Amygdala (tissue), 56 donors: ENCODE measurements around the gene L3MBTL1.
A peak's percentile ranks its signal among the peaks of the same experiment; 100 is the strongest.
"Not testable (repeated sequence)": the region's sequence is repeated elsewhere in the genome, so short reads cannot be mapped to it uniquely, and the experiment has no call there.

ENCODE experiments used
- DNase-seq, 56 donors: peaks; one replicate each; lab custom pipeline; 2025; lab: John Stamatoyannopoulos, UW

L3MBTL1 gene

DNA sequence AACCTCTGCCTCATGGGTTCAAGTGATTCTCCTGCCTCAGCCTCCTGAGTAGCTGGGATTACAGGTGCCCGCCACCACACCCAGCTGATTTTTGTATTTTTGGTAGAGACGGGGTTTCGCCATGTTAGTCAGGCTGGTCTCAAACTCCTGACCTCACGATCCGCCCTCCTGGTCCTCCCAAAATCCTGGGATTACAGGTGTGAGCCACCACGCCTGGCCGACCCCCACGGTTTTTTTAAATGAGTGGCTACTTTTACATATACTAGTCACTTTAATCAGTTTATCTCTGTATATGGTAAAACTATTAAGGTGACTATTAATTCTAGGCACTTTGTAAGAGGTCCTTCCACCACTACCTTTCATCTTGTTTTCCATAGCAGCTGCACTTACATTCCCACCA, 5.5 kb upstream of the L3MBTL1 start:
- DNase-seq, result not testable (repeated sequence)

DNA sequence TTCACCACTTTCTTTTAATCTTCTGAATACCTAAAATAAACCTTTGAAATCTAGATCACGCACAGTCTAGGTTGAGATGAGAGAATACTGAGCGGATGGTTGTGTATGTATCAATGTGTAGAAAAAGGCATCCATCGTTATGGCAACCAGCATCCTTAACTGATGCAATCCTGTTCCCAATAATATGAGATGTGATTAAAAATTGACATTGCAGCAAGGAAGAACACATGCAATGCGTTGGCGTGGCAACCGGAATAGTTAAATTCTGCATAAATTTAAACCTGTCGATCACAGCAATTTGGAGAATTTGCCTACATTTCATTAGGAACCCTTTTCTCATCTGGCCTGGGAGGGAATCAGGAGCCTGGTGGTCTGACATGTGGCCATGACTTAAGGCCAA, 1.3 kb upstream of the L3MBTL1 start:
- peak in 3 of 56 donors; percentile 1 to 19 (median 9) for DNase-seq

DNA sequence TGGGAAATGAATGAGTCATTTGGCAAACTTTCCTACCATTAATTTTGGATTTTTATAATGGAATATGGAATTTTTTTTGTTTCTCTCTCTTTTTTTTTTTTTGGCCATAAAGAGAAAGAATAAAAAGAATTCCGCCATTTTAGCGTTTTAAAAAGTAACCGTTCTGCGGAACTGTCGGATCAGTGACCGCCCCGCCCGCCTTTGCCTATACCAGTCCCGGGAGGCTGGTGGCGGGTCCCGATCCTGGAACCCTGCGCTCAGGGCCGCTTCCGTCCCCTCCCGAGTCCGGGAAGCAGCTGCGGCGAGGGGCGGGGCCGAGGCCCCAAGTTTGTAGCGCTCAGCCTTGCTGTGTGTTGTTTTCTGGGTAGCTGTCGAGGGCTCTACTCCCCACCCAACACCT, 609 bp downstream of the L3MBTL1 start:
- peak in 1 of 56 donors; percentile 5 for DNase-seq

DNA sequence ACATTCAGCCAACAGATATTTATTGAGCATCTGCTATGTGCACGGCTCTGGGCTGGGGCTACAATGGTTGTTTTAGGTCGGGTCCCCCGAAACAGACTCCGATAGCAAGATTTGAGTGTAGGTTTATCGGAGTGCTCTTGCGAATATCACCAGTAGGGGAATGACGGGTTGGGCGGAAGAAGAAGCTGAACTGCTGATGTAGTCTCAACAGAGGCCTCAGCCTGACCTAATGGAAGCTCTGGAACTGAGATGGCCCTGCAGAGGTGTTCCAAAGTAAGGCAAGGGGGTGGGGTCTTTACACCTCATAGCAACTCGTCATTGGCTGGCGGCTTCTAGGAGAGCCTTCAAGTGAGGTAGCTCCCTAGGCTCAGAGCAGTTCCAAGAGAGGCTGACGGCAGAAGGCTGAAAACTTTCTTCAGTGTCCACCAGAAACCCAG, 1.1 kb downstream of the L3MBTL1 start:
- no peak for DNase-seq

DNA sequence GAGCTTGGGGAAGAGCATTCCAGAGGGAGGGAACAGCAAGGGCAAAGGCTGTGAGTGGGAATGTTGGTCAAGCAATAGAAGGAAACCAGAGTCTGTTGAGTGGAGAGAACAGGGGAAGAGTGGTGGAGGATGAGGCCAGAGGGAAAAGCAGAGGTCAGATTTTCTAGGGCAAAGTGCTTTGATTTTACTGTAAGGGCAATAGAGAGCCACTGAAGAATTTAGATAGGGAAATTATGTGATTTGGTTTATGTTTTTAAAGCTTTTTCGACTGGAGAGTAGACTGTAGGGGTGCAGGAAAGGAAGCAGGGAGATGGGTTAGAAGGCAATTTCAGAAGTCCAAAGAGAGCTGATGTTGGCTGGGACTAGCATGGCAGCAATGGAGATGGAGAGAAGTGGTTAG, 4.4 kb downstream of the L3MBTL1 start:
- DNase-seq, result no peak

DNA sequence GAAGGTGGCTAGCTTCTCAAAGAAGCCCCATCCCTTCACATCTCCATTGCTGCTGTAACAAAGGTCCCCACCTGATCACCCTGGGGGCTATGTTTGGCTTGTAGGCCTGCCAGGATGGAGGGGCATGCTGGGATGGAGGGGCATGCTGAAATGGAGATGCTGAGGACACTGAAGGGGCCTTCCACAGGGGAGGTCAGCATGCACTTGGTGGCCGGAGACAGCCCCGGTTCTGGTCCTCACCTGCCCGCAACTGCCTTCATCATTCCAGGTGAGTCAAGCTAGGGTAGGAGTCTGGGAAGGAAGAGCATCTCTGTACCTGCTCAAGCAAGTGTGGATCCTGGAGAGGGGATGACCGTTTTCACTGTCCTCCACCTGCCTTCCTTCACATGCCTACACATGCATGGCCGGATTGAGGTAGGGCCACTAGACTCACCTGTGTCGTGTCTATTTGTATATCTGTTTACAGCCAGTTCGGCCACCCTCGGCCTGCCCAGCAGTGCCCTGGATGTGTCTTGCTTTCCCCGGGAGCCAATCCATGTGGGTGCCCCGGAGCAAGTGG, 6.0 kb downstream of the L3MBTL1 start:
- DNase-seq, result no peak

DNA sequence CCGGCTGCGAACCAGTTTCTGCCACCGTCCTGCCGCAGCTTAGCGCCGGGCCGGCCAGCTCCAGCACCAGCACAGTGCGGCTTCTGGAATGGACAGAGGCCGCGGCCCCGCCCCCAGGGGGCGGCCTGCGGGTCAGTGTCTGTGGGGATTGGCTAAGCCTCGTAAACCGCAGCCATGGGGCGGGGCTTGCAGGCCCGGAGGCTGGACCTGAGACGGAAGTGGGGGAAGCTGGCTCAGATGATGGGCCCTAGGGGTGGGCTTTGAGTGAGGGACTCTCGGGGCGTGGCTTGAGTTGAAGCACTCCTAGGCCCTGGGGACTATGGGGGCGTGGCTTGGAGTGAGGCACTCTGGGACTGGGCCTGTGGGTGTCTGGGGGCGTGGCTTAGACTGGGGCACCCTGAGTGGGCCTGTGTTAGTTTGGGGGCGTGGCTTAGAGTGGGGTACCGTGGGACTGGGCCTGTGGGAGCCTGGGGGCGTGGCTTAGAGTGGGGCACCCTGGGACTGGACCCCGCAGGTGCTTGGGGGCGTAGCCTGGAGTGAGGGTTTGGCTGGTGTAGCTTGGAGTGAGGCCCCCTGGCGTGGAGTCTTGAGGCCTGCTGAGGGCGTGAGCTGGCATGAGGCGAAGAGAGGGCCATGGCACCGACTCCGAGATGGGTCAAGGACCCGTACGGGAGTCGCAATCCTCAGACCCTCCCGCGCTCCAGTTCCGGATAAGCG, 6.6 kb downstream of the L3MBTL1 start:
- peak; percentile 14 to 99 (median 96) for DNase-seq

DNA sequence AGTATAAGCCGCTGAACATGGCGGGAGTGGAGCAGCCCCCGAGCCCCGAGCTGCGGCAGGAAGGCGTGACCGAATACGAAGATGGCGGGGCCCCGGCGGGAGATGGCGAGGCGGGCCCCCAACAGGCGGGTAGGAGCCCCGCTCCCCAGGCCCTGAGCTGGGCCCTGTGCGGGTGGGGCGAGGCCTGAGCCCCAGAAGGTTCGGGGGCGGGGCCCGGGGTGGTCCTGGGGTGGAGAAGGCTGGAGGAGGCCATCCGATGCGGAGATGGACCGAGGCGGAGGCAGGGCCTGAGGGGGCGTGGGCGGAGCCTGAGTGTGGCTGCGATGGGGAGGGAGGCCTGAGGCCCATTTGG, 7.1 kb downstream of the L3MBTL1 start:
- peak in 16 of 56 donors; percentile 8 to 58 (median 40) for DNase-seq

DNA sequence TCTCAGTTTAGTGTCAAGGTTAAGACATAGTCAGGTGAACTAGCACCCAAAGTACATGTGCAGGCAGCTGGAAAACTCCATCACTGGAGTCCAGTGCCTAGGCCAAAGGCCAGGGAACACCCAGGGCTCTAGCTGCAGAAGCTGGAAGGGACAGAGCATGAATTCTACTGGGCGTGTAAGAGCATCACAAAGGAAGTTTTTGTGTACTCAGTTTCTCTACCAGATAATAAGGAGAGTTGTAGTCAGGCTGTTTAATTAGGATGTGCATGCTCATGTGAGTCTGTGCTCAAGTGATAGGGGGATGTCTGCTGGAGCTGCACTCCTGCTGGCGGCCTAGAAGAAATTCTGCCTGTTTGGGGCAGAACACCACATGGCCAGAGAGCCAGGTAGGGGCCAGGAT, 8.1 kb downstream of the L3MBTL1 start:
- peak in 8 of 56 donors; percentile 4 to 46 (median 16) for DNase-seq

DNA sequence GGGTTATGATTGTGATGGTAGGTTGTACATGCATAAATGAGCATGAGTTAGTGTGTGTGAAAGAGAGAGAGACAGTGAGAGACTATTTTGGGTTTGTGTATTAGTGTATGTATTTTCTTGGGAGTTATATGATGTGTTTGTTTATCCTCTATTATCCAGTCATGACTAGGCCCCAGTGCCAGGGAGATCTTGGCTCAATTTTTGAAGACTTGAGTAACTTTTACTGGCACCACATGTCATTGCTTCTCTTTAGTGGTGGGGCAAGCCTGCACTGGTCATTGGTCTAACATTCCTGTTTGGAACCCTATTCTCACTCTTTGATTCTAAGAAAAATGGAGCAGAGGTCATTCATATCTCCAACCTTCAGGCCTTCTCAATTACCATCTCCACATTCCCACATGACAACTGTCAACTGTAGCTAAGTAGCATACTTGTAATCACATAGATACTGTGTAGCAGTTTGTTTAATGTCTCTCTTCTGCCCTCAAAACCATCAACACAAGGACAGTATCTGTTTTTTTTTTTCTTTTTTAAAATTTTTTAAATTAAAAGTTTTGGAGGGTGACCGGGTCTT, 8.8 kb downstream of the L3MBTL1 start:
- DNase-seq, result no peak

DNA sequence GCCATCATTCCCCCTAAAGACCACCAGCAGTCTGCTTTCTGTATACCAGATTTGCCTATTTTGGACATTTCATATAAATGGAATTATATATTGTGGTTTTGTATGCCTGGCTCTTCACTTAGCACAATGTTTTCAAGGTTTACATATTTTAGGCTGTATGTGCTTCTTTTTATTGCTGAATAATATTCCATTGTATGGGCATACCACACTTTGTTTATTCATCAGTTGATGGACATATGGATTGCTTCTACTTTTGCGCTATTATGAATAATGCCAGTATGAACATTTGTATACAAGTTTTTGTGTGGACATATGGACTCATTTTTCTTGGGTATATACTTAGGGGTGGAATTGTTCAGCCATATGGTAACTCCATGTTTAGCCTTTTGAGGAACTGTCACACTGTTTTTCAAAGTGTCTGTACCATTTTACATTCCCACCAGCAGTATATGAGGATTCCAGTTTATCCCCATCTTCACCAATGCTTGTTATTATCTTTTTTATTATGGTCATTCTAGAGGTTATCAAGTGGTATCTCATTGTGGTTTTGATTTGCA, 12.7 kb downstream of the L3MBTL1 start:
- no peak for DNase-seq

DNA sequence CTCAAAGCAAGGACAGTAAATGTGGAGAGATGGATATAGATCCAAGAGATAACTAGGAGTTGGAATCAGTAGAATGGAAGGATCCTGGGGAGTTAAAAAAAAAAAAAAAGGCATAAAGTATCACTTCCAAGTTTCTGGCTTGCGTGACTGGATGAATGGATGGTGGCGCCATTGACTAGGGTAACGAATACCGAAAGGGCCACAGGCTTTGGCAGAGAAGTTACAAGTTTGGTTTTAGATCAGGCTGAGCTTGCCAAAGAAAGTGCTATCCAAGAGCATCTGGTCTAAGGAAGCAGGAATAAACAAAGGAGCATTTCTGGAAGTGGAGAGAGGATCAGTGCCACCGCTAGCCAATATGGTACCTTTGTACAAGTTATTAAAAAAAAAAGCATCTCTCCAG, 17.5 kb downstream of the L3MBTL1 start:
- no peak for DNase-seq

DNA sequence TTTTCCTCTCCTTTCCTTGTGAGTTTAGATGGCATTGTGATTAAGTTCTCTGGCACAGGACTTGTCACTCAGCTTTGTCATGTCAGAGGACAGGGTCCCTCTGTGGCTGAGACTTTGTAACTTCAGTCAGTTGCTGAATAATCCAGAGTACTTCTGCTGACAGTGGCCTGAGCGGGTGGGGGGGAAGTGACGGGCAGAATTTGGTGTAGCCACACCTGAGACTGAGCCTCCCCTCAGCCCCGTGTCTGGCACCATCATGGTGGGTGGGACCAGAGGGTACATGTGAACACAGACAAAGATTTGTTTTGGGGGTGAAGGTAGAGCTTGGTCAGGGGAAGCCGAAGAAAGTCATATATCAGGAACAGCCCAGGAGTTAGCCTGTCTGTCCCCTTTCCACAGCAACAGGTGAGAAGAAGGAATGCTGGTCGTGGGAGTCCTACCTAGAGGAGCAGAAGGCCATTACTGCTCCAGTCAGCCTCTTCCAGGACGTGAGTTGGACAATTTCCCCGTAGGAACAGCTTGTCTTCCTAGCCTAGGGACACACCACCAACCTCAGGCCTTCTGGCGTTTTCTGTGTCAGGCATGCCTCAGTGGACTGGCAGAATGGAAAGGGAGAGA, 20.9 kb downstream of the L3MBTL1 start:
- DNase-seq, result no peak

DNA sequence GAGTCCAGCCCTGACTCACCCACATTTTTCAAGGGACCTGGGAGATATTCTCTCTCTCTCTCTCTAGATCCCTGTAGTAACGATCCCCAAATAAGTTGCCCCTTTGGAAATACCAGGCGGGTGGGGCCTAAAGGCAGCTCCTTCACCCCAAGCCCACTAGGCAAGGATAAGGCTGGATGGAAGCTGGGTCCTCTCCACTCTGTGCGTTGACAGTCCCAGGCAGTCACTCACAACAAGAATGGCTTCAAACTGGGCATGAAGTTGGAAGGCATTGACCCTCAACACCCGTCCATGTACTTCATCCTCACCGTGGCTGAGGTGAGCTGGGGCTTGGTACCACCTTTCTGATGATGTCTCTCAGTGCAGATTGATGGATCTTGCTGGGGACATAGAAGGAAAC, 21.6 kb downstream of the L3MBTL1 start:
- no peak for DNase-seq

DNA sequence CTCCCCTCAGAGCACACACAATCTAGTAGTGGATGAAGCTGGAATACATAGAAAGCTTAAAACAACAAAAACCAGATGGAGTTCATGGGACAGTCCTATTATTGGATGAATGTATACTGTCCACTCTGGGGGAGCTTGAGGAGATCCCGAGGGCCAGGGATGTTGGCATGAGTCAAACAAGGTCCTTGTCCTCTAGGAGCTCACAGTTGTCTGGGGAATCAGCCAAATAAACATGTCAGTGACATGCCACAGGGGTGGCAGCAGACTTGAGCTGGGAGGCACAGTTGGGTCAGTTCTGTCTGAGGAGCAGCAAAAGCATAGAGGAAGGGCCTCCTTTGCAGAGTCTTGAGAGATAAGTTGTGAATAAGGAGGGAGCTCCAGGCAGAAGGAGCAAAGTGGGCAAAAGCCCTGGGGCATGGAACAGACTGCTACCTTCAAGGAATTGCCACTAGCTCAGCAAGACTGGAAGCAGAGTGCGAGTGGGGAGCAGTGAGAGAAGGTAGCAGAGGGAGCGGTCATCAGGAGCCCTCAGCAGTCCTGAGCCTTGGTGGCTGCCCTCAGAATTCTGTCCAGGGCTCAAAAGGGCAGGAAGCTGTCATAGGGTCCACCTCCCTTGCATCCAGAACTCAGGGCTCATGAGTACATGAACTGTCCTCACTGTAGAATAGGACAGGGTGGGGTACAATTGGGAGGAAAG, 22.1 kb downstream of the L3MBTL1 start:
- DNase-seq, result no peak

DNA sequence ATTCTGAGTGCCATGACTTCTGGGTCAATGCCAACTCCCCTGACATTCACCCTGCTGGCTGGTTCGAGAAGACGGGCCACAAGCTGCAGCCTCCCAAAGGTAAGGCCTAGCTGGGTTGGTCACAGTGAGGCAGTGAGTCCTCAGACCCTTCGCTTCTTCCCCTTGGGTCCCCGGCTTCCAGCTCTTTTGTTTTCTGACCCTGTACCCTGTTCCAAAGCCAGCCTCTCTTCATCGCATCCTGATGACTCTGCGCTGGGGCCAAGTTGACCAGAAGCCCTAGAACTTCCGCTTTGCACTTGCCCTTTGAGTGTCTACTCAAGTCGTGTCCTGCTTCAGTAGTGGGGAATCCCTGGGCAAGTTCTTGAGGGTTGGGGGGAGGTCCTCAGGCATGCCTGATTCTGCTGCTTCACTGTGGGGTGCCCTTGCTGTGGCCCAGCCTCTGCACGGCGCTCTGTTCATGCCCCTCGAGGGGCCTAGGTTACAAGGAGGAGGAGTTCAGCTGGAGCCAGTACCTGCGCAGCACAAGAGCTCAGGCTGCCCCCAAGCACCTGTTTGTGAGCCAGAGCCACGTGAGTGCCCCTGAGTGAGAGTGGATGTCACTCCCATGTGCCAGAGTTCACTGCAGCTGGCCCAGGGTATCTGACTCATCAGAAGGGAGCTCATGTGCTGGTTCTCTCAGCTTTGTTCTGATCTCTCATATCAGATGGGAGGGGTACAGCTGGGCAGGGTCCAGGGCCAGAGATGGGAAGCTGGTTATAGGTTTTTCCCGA, 23.0 kb downstream of the L3MBTL1 start:
- DNase-seq, result peak in 12 of 56 donors; percentile 4 to 57 (median 17)

DNA sequence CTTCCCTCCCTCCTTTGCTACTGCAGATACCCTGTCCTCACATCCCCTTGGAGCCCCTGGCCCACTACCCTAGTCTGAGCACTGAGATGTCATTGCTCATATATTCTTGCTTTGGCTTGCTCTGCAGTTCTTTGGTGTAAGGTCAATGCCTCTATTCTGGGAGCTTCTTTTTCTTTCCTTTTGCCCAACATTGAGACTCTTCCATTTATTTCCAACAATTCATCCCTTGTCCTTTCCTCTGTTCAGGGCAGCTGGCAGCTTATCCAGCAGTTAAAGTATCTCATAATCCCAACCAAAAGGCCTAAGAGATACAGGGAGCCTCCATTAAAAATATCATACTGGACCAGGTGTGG, 23.6 kb downstream of the L3MBTL1 start:
- DNase-seq, result no peak

DNA sequence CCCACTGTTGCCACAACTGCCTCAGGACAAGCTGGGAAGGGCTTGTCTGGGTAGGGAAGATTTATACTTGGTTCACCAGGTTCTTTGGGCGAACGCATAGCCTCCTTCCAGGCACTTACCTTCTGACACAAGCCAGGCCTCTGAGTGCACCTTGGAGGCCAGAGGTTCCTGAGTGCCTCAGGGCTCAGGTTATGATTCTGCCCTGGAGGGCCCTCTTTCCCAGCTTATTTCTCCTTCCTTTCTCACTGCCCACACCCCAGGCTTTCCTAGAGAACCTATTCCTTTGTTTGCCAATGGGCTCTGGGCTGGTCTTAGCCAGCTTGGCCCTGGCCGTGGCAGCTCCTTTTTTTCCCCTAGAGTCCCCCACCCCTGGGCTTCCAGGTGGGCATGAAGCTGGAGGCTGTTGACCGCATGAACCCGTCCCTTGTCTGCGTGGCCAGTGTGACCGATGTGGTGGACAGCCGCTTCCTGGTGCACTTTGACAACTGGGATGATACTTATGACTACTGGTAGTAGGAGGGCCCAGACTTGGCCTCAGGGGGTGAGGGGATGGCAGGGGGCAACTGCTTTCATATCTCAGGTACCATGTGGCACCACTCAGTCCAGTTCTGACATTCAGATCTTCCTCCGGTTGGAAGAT, 25.0 kb downstream of the L3MBTL1 start:
- DNase-seq, result no peak

DNA sequence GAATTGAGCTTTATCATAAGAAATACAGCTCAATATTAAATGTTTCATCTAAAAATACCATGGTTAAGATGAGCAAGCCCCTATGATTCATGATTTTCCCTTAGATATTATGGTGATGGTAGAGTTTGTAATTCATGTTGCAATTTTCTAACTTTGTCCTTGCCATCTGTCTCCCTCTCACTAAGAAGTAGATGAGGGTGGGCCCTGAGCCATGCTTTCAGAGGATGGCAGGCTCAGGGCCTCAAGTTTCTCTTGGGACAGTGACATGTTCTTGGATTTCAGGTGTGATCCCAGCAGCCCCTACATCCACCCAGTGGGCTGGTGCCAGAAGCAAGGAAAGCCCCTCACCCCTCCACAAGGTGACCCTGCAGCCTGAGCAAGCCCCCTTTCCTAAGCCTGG, 25.6 kb downstream of the L3MBTL1 start:
- no peak for DNase-seq

DNA sequence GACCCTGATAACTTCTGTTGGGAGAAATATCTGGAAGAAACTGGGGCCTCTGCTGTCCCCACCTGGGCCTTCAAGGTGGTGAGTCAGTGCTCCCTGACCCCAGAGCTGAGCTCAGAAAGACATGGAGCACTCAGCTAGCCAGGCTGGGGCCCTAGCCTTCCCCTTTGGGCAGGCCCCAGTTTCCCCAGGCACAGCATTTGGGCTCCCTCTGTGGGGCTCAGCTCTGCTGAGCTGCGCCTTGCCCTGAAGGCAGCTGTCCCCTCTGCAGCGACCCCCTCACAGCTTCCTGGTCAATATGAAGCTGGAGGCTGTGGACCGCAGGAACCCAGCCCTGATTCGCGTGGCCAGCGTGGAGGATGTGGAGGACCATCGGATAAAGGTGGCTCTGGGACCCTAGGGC, 26.5 kb downstream of the L3MBTL1 start:
- DNase-seq, result no peak
